Neuron (in vitro differentiated cells): ENCODE results near the gene TRPM3.

ENCODE experiments used
- H2AFZ ChIP-seq: one replicate; pipeline ENCODE4 v1.6.1; 2013; ENCODE audit warnings: low read depth, mild to moderate bottlenecking, inconsistent platforms, low read length, moderate library complexity
- H3K27me3 ChIP-seq: one replicate; pipeline ENCODE4 v1.6.1; 2013; ENCODE audit warnings: low read length; ENCODE audit not compliant: insufficient read depth
- H3K36me3 ChIP-seq: one replicate; pipeline ENCODE4 v1.6.1; 2013; ENCODE audit warnings: low read length; ENCODE audit not compliant: insufficient read depth
- H3K4me1 ChIP-seq: one replicate; pipeline ENCODE4 v1.6.1; 2013; ENCODE audit warnings: low read length; ENCODE audit not compliant: insufficient read depth
- H3K4me3 ChIP-seq: 2 replicates; pipeline ENCODE4 v1.5.1; 2013; ENCODE audit warnings: mild to moderate bottlenecking, low read length, moderate library complexity
- H3K9me3 ChIP-seq: one replicate; pipeline ENCODE4 v1.6.1; 2013; ENCODE audit warnings: low read length

The TRPM3 gene

DNA sequence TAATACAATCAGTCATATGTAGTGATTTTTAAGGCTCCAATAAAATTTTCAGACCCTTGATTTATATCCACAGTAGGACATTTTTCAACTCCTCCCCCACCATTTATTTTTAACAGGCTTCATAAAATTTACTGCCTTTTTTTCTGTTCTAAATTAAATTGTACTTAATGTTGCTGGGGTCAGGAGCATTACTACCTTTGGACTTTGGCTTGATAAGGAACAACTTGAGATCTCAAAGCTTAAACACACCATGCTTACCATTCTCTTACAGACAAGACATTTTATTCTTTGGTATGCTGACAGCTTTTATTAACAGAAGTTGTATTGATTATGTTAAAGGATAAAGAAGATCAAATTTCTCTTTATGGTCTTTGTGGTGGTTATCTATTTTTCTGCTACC, 30.5 kb downstream of the TRPM3 start:
- no peaks in the 10 kb centered on the region for H3K36me3 ChIP-seq

DNA sequence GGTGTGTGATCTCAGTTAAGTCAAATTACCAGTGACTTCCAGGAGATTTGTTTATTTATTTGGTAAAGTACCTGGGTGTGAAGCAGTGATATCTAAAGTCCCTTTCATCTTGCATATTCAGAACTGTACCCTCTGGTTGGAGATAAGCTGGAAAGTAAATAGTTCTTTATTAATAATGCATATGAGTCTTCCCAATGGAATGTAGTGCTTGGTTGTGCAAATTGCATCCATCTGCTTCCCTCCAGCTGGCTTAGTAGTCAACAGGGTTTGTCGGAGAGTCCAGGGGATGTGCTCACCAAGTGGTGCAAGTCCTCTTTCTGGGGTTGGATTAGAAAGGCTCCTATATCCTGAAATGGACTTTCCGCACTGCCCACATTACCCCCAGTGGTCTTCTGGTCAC, 42.0 kb downstream of the TRPM3 start:
- Histone ChIP-seq H3K4me1 (no peaks in the 10 kb centered on the region), H3K36me3 (no peaks in the 10 kb centered on the region), H2AFZ (no peak overlapping the region), H3K9me3 (no peaks in the 10 kb centered on the region), H3K4me3 (no peak overlapping the region), H3K27me3 (no peaks in the 10 kb centered on the region)

More for the DNA sequence above, 30.5 kb downstream of the TRPM3 start:
- Histone ChIP-seq H3K27me3 (no peaks in the 10 kb centered on the region), H3K4me1 (no peaks in the 10 kb centered on the region), H2AFZ (no peak overlapping the region), H3K4me3 (no peak overlapping the region), H3K9me3 (no peaks in the 10 kb centered on the region)

DNA sequence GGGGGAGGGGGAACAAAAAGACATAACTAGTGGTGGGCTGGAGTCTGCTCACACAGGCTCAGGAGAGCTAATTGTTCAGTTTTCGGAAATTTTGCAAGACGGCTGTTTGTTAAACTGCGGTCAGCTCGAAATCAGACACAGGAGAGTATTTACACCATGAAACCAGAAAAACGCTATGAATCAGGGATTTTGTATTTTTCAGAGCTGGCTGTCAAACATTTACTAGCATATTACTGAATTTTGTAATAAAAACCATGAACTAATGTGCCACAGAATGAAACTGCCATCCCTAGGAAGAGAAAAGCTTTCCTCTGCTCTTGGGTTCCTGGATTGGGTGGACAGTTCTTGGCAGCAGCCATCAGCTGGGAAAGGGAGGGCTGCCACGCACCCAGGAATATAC, 45.3 kb downstream of the TRPM3 start:
- Histone ChIP-seq H3K27me3 (no peaks in the 10 kb centered on the region), H2AFZ (no peak overlapping the region), H3K36me3 (no peaks in the 10 kb centered on the region), H3K4me1 (no peaks in the 10 kb centered on the region), H3K4me3 (no peak overlapping the region), H3K9me3 (no peaks in the 10 kb centered on the region)

DNA sequence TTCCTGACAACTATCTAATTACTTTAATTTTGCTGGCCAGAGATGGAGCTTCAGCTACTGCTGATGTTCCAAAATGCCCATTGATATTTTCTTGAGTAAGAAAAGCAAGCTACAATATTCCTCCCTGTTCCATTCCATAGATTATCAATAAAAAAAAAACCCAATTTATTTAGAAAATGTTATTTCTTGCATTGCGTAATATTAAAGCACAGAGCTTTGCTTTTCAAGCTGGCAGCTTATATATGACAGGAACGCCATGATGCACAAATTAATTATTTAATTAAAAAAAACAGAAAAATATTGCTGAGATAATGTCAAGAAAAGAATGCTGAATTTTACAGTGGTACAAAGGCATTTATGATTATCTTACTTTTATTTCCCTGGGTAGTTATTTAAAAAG, 47.9 kb downstream of the TRPM3 start:
- H3K36me3 ChIP-seq, result no peaks in the 10 kb centered on the region
- H3K4me3 ChIP-seq, result no peak overlapping the region
- H2AFZ ChIP-seq, result no peak overlapping the region
- H3K27me3 ChIP-seq, result no peaks in the 10 kb centered on the region
- peaks cover 4% of the 10 kb centered on the region for H3K4me1 ChIP-seq
- no peaks in the 10 kb centered on the region for H3K9me3 ChIP-seq

DNA sequence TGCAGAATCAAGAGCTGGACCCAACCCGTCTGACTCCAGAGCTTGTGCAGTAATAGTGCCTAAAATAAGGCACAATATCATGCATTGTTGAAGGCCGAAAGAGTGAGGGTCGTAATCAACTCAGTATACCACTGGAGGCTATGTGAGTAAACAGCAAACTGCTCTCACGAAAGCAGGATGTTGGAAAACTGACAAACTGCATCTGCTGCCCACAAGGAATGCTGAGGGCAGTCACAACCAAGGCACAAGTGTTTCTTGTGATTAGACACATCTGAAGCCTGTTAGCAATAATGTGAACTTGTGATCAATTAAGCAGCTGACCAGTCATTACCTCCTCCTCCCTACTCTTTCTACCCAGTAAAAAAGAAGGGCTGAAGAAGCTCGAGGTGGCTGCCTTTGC, 48.8 kb downstream of the TRPM3 start:
- Histone ChIP-seq H3K4me1 (peaks cover 6% of the 10 kb centered on the region), H3K9me3 (no peaks in the 10 kb centered on the region), H3K4me3 (no peak overlapping the region), H3K27me3 (no peaks in the 10 kb centered on the region), H2AFZ (no peak overlapping the region), H3K36me3 (no peaks in the 10 kb centered on the region)

DNA sequence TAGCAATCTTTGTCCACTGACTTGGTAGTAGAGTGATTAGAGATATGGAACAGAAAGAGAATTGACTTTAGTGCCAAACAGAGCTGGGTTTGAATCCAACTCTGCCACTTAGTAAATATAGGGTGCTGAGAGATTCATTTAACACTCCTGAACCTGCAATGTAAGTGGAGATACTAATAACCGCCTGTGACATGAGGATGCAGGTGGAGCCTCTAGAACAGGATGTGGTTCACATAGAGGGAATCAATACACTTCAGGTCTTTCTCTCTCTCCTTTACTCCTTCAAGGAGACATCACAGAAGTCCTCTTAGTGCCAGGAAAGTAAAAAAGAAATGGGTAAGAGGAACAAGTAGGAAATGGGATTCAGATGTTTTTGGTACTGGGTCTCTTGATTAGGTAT, 49.8 kb downstream of the TRPM3 start:
- no peaks in the 10 kb centered on the region for H3K9me3 ChIP-seq
- H3K27me3 ChIP-seq, result no peaks in the 10 kb centered on the region
- H3K4me1 ChIP-seq, result peaks cover 6% of the 10 kb centered on the region
- no peak overlapping the region for H2AFZ ChIP-seq
- H3K4me3 ChIP-seq, result no peak overlapping the region
- no peaks in the 10 kb centered on the region for H3K36me3 ChIP-seq

DNA sequence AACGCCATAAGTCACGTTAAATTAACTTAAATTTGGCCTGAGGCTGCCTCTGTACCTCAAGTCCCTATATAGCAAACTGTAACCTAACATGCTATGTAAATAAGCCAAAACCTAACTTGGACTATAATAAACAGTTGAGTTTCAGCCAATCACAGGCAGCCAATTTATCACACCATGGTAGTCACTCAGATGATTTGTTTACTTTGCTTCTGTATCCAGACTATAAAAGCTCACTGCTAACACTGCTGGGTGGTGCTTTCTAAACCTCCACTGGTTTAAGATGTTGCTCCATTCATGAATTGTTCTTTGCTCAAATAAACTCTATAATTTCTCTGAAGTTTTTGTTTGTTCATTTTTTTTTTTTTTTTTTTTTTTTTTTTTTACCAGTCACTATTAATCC, 62.8 kb downstream of the TRPM3 start:
- no peaks in the 10 kb centered on the region for H3K27me3 ChIP-seq
- H2AFZ ChIP-seq, result no peak overlapping the region

DNA sequence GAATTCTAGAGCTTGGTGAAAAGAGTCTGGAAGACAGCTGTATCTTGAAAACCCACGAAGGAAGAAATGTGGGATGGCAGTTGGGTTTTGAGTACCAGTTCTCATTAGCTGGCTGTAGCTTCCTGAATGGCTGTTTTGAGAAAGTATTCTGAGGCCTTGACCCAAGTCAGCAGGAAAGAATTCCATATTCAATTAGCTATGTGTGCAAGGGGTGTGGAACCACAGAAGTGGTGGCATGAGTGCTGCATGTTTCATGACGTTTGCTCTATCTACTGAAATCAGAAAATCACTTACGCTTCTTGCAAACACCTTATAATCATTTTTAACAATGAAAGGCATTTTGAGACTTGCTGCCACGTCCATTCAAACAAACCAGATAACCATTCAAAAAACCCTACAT, 69.1 kb downstream of the TRPM3 start:
- Histone ChIP-seq H2AFZ (no peak overlapping the region), H3K27me3 (no peaks in the 10 kb centered on the region), H3K4me3 (no peak overlapping the region), H3K36me3 (no peaks in the 10 kb centered on the region), H3K9me3 (no peaks in the 10 kb centered on the region), H3K4me1 (peaks cover 17% of the 10 kb centered on the region)

More for the DNA sequence above, 62.8 kb downstream of the TRPM3 start:
- no peaks in the 10 kb centered on the region for H3K9me3 ChIP-seq
- no peak overlapping the region for H3K4me3 ChIP-seq
- no peaks in the 10 kb centered on the region for H3K36me3 ChIP-seq
- H3K4me1 ChIP-seq, result peaks cover 7% of the 10 kb centered on the region

DNA sequence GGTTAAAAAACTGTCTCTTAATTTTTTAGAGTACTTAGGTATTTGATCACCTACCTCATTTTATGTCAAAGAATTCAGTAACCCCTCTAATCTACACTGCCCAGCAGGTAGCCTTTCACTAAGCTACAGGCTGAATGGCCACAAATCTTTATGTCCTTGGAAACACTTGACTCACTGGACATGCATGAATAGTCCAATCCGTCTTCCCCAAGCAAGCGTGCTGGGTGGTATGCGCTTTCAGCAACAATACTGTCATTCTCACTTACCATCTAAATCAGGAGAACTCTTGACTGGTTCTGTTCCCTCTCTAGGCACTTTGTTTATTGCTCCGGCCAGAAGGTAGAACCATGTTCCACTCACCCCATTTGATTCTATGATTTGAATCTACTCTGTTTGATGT, 73.1 kb downstream of the TRPM3 start:
- Histone ChIP-seq H3K9me3 (no peaks in the 10 kb centered on the region), H3K4me1 (peaks cover 17% of the 10 kb centered on the region), H3K4me3 (no peak overlapping the region), H3K27me3 (no peaks in the 10 kb centered on the region), H2AFZ (no peak overlapping the region), H3K36me3 (no peaks in the 10 kb centered on the region)

DNA sequence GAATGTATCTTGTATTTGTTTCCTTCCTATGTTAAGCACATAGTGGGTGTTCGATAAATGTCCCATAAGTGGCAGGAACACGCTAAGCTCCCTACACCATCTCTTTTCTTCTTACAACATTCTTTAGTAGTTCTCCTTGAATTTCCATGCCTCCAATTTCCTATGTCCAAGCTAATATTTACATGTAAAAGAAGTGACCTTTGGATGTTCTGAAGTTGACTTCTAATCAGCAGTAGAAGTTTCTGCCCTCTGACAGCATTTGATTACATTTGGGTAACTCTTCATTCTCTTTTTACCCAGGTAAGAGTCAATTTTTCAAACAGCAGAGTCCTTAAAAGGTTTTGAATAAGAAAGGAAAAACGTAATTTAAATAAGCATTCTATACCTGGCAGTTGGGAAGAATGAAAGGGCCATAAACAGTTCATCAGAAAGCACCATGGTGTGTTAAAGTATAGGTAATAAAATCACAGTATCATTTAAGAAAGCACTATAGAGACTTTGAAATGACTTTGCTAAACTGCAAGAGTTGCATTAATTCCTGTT, 78.9 kb downstream of the TRPM3 start:
- Histone ChIP-seq H3K9me3 (no peaks in the 10 kb centered on the region), H3K27me3 (no peaks in the 10 kb centered on the region), H3K4me3 (no peak overlapping the region), H3K4me1 (no peaks in the 10 kb centered on the region), H3K36me3 (no peaks in the 10 kb centered on the region), H2AFZ (no peak overlapping the region)

DNA sequence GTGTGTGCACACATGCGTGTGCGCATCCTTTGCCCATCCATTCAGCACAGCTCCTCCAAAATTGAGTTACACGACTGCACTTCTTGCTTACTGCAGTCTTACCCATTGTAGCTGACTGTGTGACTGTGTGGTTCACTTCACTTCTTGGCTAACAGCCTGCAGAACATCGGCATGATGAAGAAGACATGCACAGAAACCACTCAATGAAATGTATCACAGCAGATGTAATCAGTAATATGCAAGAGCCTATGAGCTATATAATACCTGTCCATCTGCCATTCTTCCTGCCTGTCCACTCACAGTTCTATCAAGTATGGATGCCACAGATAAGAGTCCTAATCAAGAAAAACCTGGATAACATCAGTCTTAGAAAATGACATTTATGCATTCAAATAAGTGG, 83.9 kb downstream of the TRPM3 start:
- H3K4me3 ChIP-seq, result no peak overlapping the region
- H3K9me3 ChIP-seq, result no peaks in the 10 kb centered on the region
- H2AFZ ChIP-seq, result no peak overlapping the region
- H3K4me1 ChIP-seq, result no peaks in the 10 kb centered on the region
- H3K27me3 ChIP-seq, result no peaks in the 10 kb centered on the region
- H3K36me3 ChIP-seq, result no peaks in the 10 kb centered on the region

DNA sequence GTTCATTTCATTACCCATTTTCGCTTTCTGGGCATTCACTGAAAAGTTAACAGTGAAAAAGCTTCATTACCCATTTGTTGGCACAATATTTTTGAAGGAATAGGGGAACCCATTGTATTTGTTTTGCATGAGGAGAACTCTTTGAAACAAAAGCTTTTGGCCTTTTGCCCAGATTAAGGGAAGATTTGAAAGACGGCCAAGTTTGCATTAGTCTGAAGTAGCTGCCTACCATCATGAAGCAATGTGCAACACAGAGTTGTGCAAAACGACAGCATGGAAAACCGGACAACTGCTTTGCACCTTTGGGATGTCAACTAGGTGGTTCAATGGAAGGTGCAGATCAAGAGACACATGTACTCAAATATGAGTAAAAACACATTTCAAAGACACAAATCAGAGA, 84.9 kb downstream of the TRPM3 start:
- H3K36me3 ChIP-seq, result no peaks in the 10 kb centered on the region
- no peak overlapping the region for H2AFZ ChIP-seq
- no peaks in the 10 kb centered on the region for H3K4me1 ChIP-seq
- H3K4me3 ChIP-seq, result no peak overlapping the region
- H3K9me3 ChIP-seq, result no peaks in the 10 kb centered on the region
- H3K27me3 ChIP-seq, result no peaks in the 10 kb centered on the region

DNA sequence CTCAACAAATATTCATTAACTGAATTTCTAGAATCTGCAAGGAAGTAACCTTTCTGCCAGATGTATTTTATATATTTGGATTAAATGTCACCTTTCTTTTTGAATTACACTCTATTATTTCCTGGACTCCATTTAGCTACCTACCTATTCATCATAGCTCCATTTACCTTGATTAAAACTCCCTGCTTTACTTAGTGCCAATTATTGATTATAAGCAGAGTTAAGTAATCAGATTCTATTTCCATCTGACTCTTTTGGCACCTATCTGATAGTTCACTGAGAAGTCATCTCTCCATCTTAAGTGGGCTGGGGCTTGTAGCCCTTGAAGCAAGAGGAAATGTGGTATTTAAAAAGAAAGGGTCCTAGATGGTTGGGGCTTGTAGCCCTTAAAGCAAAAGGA, 88.6 kb downstream of the TRPM3 start:
- Histone ChIP-seq H3K4me1 (no peaks in the 10 kb centered on the region), H3K9me3 (no peaks in the 10 kb centered on the region), H3K27me3 (no peaks in the 10 kb centered on the region), H3K36me3 (no peaks in the 10 kb centered on the region), H3K4me3 (no peak overlapping the region), H2AFZ (no peak overlapping the region)

DNA sequence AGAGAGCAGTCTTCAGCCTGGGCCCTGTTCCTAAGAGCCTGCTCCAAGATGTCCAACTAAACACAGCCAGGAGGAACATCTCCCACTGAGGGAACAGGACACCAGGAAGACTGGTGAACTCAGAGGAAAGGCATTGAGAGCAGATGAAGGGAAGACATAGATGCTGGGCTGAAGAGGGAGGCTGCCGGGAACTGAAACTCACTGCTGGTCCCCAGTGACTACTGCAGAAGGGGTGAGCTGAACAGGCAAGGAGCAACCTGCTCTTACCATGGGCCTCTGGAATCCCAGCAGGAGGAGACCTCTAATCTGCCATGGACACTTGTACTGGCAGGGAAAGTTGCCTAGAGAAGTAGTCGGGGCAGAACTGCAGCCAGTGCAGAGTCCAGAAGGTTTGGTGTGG, 95.7 kb downstream of the TRPM3 start:
- Histone ChIP-seq H2AFZ (no peak overlapping the region), H3K9me3 (no peaks in the 10 kb centered on the region), H3K4me3 (no peak overlapping the region), H3K4me1 (no peaks in the 10 kb centered on the region), H3K27me3 (no peaks in the 10 kb centered on the region), H3K36me3 (no peaks in the 10 kb centered on the region)
